Activated CD4-positive, alpha-beta T cell treated with anti-CD3 and anti-CD28 coated beads, Interleukin-2, Interleukin-4, amounts not matched to agents 100 ng/mL and 50 ng/mL, durations not matched to agents 16 hours and 8 hours (primary cell): ENCODE data around the gene MAP3K6.
"Not testable (repeated sequence)": the region's sequence is repeated elsewhere in the genome, so short reads cannot be mapped to it uniquely, and the experiment has no call there.

Experiments used
- DNase-seq: peaks from one replicate; pipeline ENCODE4 v3.0.0-alpha.2; 2020; ENCODE audit warnings: low spot score

MAP3K6 gene

GRCh38 chr1:27366411-27367159 lies at the start of gene MAP3K6:
TSS of gene MAP3K6 (minus strand) at chr1:27366961. CDS start at chr1:27366597, 364 bp downstream.
- DNase-seq: peak; percentile 37

GRCh38 chr1:27414091-27414490 lies 47.3 kb upstream of the MAP3K6 start:
- DNase-seq: no peak

DNA sequence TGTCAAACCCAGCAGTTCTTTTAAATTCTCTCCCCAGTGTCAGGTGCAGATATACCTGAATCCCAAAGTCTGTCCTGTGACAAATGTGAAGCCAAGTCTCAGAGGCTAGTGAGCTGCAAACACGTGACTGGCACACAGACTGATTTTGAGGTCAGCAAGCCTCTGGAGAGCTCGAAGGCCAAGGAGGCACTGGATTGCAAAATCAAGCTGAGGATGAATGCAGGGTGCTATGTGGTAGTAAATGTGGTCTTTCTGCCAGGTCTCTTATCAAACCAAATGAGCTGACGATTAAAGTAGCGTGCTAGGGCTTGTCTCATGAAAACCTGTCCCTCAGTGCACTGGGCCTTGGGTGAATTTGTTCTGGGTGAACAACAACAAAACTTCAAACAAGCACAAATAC lies 46.2 kb upstream of the MAP3K6 start:
- DNase-seq: no peak

- no peak for DNase-seq
Measured at GRCh38 chr1:27412502-27412901, 45.7 kb upstream of the MAP3K6 start.

DNA sequence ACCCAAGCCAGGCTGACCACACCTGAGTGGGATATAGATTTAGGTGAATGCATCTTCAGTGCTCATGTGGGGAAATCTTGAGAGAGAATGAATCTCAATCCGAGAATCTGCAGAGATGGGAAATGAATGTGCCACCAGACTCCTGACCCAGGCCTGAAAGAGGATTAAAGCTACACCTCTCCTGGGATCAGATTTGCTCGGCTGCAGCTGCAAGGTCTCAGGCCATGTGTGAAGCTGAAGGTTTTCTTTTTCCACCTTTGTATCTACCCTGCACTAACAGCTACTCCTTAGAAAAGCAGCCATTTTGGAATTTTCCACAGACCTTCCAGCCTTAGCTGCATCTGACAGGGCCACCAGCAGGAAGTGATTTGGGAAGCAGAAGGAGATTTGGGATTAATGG lies 43.9 kb upstream of the MAP3K6 start:
- DNase-seq: no peak

DNA sequence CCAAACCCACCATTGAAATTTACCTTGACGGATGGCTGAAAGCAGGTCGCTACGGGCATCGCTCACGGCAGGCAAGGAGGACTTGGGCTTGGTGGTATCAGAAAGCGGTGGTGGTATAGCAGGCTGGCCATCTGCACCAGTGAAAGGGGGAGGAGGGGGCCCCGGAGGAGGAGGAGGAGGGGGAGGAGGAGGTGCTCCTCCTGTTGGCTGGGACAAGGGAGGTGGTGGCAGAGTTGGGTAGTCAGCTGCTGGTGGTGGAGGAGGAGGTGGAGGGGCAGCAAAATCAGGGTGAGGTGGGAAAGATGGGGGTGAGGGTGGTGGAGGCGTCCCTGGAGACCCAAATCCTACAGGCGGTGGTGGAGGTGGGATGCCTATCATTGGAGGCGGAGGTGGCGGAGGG lies 42.9 kb upstream of the MAP3K6 start:
- no peak for DNase-seq

- no peak for DNase-seq
Measured at GRCh38 chr1:27408151-27408550, 41.4 kb upstream of the MAP3K6 start.

DNA sequence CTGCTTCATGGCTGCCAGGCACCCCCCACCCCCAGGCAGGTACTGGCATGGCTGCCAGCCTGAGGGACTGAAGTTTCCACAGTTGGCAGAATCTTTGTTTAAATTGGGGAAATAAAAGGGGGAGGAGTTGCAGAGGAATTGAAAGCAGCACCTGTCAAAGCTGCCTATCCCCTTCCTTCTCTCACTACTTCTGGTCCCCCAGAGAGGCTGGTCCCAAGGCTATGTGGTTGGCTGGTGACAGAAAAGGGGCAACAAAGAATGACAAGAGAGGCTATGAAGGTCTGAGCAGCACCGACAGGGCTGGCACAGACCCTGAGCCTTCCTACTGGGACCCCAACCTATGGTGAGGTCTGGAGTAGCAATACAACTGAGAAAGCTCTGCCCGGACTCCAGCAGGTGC lies 40.0 kb upstream of the MAP3K6 start:
- DNase-seq: not testable (repeated sequence)

GRCh38 chr1:27406362-27406680 lies 39.6 kb upstream of the MAP3K6 start:
- DNase-seq: no peak

DNA sequence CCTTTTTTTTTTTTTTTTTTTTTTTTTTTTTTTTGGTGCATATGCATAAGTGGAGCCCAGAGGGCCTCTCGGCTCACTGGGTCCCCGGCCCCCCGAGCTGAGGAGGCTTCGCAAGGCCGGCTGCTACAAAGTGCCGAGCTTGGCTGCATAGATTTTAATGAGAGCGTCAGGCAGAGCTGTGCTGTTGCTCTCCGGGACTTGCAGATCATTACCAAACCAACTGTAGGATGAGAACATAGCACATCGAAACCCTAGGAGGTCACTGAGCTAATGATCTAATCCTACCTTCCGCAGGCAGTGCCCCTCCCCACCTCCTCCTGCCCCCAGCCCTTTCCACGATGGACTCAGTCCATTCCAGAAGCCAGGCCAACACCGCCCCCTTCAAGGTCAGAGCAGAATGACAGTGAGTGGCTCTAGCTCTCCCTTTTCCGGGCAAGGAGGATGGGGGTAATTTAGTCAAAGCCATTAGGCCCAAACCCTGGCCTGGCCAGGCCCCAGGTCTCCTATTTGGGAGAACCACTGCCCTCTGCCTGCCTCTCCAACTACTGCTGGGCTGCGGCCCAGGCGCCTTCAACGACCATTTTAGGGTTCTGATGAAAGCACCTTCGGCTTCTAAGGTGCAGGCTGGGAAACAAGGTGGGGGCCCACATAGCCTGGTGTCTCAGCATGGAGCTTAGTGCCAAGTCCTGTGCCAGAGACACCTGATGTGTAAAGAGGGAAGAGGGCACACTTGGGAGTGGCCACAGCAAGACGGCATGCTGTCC lies 39.0 kb upstream of the MAP3K6 start:
- DNase-seq: not testable (repeated sequence)

DNA sequence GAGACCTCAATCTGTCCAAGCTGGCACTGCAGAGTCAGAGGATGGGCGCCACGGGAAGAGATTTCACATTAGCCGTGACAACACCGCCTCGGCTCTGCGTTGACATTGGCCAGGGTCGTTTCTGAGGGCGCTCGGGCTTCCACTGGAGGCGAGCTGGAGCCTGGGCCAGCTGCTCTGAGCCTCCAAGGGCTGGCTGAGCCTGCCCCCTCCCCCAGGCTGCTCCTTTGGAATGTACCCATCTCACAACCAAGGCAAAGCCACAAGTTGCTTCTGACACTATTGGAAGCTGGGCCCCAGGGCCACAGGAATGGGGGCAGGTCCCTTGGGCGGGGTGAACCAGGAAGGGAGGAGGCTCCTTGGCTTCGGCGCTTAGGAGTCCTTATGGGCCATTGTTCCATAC lies 38.3 kb upstream of the MAP3K6 start:
- no peak for DNase-seq

DNA sequence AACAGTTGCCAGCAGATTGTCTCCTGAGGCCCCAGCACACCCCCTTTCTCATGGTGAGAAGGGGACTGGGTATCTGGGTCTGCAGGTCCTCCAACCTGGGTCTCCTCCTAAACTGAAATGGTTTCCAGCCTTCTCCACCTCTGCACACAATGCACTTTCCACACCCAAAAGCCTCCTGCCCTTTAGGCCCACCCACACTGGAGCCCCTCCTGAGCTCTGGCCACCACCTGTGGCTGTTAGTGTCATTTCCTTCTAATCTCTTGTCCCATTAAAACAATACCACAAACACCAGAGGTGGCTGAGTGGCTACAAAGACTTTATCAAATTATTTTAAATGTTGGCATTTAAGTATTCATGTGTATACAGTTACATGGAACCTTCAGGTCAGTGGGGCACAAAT lies 37.2 kb upstream of the MAP3K6 start:
- no peak for DNase-seq

DNA sequence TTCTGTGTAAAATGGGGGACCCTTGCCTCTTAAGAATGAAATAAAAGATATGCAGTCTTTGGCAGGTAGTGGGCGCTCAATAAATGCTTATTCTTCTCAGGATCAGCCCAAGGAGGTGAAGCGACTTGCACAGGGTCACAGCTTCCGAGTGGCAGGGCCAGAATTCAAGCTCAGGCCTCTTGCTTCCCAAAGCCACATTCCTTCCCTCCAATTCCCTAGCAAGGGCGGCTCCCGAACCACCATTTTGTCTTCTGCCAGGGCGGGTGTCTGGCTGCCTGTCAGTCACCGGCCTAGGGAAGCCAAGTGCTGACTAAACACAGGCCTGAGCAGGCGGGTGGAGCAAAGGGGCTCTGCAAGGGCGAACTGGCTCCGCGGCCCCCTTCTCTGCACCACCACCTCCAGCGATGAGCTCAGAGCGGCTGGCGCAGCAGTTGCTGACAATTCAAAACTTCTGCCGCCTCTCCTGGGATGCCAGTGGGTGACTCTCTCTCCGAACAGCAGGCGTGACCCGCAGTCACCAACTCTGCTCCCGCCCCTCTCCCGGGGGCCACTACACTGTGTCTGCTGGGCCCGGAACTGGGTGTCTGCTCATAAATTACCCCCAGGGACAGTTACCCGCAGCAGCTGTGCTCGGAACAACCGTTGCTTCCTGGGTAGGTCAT lies 36.4 kb upstream of the MAP3K6 start:
- DNase-seq: peak; percentile 14

- no peak for DNase-seq
Measured at GRCh38 chr1:27402349-27402754, 35.6 kb upstream of the MAP3K6 start.

DNA sequence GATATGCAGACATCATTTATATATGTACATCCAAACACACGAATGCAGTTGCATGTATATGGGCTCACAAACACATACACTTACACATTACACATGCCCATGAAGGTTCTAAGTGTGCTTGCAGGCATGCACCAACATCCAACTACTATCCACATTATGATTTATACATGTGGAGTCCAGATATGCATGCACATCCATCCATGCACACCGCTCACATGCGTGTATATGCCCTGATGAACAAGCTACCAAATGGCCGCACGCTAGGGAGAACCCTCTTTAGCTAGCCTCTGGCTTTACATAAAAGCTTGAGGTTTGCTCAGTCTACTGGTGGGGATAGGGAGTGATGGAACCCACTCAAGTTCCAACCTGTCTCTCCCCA lies 34.2 kb upstream of the MAP3K6 start:
- DNase-seq: no peak

DNA sequence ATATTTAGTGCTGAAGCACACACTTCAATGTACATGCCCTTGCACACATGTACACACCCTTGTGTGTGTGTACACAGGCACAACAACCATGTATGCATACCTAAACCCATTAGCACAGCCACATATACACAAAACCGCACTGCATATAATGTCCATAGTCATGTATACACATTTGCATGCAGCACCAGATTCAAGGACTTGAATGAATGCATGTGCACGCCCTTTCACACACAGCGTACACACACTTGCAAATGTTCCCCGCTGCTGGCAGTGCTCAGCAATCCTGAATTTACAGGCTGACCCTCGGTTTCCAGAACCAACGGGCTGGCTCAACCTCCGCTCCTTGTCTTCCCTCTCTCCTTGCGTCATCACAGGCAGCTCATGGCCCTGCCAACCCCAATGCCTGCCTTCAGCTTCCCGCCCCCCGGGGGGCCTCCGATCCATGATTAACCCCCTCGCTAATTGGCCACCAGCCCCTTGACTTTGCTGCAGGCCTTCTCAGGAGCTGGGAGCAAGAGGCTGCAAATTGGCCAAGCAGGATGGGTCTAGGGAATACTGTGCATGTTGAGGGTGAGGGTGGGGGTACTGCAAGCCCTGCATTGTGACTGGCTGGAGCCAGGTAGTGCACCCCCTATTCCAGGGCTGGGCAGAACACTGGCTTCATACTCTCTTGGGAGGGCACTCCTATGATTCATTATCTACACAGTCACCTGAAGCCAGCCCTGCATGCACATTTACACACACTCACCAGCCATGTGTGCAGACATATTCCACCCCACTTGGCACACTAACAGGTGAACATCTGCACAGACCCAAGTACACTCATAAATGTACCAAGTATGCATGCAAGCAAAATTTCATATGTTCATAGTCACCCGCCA lies 33.6 kb upstream of the MAP3K6 start:
- no peak for DNase-seq

- no peak for DNase-seq
Measured at GRCh38 chr1:27399251-27400025, 32.7 kb upstream of the MAP3K6 start.

DNA sequence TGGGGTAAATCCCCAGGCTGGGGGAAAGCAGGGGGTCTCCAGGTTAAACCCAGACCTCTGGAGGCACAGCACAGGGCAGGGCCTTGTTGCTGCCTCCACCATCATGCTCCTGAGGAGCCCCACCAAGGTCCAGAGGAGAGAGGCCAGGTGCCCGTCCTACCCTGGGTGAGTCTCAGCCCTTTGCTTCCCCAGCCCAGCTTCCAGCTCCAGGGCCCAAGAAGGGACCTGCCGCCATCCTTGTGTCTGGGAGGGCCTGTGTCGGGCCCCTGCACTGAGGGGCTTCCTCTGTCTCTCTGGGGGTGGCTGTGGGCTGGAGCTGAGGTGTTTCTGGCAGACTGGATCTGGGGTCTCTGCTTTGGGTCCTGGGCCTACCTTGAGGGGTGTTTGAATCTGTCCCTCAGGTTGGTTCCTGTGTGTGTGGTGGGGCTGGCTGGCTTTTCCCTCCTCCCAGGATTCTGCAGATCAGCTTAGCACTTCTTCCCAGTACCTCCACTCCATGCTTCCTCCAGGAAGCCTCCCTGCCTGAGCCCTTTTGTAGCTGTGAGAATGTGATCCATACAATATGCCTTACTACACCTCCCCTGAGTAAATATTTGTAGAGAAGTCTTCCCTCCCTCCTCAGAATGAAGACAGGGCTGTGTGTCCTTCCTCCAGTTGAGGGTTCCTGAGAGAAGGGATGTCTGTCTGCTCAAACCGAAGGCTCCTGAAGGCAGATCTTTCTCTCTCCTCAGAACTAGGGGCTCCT lies 31.8 kb upstream of the MAP3K6 start:
- no peak for DNase-seq

DNA sequence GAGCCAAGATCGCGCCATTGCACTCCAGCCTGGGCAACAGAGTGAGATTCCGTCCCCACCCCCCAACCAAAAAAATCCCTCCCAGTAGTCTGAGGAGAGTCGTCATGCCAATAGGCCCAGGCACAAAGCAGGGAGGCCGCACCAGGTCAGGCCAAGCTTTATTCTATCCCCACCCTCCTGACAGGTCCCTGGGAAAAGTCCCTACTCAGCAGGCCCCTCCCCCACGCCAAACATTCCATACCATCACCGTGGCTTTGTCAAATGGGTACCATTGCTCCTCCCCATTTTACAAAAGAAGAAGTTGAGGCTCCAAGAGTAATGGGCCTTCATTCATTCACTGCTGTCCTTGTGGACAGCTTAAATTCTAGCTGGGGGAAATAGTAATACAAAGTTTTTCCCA lies 31.0 kb upstream of the MAP3K6 start:
- DNase-seq: no peak

DNA sequence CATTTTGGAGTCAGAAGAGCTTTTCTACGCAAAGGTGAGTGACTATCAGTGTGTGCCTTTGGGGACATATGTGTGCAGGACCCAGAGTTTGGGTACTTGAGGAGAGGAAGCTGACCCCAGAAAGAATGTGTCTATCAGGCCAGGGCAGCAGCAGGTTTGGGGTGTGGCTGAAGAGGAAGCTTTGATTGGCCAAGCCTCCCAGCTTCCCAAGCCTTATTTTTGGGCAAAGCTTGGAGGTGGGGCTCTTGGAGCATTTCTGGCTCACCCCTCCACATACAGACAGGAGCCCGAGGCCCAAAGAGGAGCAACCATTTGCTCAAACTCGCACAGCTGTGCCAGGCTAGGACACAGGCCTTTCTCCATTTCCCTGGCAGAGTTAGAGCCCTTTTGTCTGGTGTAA lies 30.3 kb upstream of the MAP3K6 start:
- no peak for DNase-seq
